Gastroesophageal sphincter (tissue), 3 donors: ENCODE measurements around the gene SLC26A8.

ENCODE experiments used
- EP300 ChIP-seq: sonication (generic); formaldehyde crosslinking; IDR thresholded peaks from one replicate; pipeline ENCODE4 v1.6.1; 2017; ENCODE audit warnings: antibody characterized with exemption, mild to moderate bottlenecking
- POLR2A ChIP-seq, 2 donors: fragments of 450-650 bp; IDR thresholded peaks; one replicate each; pipeline ENCODE4 v1.6.1; 2017; ENCODE audit warnings: antibody characterized with exemption in 2 of 2, mild to moderate bottlenecking in 2 of 2, moderate library complexity in 1 of 2
- POLR2AphosphoS5 ChIP-seq: sonication (generic); formaldehyde crosslinking; IDR thresholded peaks from one replicate; pipeline ENCODE4 v1.6.1; 2017; ENCODE audit warnings: antibody characterized with exemption
- TF ChIP-seq, protein P1 (sequence below), 4 experiments: fragments of 200-600 bp in 2 of 4; fragments of 450-650 bp in 2 of 4; sonication (generic) in 1 of 4; IDR thresholded peaks; one replicate each; pipeline ENCODE4 v1.5.1; 2017 to 2019; ENCODE audit warnings: antibody characterized with exemption in 4 of 4, mild to moderate bottlenecking in 2 of 4, moderate library complexity in 2 of 4

DNA sequence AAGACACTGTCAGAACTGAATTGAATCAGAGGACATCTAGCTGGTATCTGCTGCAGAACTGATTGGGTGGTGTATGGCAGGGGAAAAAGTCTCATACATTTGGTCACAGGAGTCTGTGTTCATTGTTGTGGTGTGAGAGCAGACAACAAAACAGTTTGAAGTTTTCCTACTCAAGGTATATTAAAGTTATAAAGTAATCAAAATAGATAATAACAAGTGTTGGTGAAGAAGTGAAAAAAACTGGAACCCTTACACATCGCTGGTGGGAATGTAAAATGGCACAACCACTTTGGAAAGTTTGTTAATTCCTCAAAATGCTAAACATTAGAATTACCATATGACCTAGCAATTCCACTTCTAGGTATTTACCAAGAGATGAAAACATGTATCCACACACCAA lies 128.2 kb downstream of the SLC26A8 start:
- TF ChIP-seq, protein P1, sequence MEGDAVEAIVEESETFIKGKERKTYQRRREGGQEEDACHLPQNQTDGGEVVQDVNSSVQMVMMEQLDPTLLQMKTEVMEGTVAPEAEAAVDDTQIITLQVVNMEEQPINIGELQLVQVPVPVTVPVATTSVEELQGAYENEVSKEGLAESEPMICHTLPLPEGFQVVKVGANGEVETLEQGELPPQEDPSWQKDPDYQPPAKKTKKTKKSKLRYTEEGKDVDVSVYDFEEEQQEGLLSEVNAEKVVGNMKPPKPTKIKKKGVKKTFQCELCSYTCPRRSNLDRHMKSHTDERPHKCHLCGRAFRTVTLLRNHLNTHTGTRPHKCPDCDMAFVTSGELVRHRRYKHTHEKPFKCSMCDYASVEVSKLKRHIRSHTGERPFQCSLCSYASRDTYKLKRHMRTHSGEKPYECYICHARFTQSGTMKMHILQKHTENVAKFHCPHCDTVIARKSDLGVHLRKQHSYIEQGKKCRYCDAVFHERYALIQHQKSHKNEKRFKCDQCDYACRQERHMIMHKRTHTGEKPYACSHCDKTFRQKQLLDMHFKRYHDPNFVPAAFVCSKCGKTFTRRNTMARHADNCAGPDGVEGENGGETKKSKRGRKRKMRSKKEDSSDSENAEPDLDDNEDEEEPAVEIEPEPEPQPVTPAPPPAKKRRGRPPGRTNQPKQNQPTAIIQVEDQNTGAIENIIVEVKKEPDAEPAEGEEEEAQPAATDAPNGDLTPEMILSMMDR (IDR thresholded peaks at IDR 0.05) = no peak
- TF ChIP-seq POLR2A (IDR thresholded peaks at IDR 0.05) (no peak), POLR2AphosphoS5 (no peak), EP300 (no peak)
